ENCODE data around the gene CNNM2.

CNNM2 gene

DNA sequence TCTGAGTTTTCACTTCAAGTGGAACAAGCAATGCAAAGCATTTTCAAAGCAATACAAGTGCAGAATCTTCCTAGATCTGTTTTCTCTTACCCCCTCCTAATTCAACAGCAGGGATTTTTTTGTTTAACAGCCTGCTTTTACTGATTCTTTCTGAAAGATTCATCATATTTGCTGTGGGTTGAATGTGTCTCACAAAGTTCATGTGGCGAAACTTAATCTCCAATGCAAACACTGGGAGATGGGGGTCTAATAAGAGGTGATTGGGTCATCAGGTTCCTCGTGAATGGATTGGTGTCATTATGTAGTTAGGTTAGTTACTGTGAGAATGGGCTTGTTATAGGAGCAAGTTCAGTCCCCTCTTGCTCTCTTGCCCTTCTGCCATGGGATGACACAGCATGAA is 107.6 kb downstream of the CNNM2 start:
- no peak for DNase-seq (ENCODE audit: low read depth)
- no peak overlapping the region for H3K4me3 ChIP-seq (ENCODE audit: low read depth, low read length)
- TF ChIP-seq, protein P1, sequence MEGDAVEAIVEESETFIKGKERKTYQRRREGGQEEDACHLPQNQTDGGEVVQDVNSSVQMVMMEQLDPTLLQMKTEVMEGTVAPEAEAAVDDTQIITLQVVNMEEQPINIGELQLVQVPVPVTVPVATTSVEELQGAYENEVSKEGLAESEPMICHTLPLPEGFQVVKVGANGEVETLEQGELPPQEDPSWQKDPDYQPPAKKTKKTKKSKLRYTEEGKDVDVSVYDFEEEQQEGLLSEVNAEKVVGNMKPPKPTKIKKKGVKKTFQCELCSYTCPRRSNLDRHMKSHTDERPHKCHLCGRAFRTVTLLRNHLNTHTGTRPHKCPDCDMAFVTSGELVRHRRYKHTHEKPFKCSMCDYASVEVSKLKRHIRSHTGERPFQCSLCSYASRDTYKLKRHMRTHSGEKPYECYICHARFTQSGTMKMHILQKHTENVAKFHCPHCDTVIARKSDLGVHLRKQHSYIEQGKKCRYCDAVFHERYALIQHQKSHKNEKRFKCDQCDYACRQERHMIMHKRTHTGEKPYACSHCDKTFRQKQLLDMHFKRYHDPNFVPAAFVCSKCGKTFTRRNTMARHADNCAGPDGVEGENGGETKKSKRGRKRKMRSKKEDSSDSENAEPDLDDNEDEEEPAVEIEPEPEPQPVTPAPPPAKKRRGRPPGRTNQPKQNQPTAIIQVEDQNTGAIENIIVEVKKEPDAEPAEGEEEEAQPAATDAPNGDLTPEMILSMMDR (IDR thresholded peaks at IDR 0.05; ENCODE audit: low read depth, low read length, missing control alignments): no peak

DNA sequence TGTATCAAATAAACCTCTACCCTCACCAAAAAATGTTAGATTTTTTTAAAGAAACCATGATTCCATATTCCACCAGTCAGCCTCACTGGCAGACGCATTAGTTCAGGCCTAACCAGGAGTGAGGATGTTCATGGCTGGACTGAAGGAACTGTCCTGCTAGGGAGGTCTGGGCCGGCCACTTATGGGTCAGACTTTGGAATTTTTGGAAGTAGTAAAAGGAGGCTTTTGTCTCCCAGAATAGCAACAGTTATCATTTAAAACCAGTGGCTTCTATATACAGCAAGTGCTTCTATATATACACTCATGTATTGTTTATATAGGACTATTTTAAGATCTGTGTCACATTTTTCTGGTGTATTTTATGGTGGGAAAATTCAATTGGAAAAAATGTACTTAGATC is 120.5 kb downstream of the CNNM2 start:
- TF ChIP-seq, protein P1 (IDR thresholded peaks at IDR 0.05; ENCODE audit: low read depth, low read length, missing control alignments): no peak
- DNase-seq (ENCODE audit: low read depth): no peak

DNA sequence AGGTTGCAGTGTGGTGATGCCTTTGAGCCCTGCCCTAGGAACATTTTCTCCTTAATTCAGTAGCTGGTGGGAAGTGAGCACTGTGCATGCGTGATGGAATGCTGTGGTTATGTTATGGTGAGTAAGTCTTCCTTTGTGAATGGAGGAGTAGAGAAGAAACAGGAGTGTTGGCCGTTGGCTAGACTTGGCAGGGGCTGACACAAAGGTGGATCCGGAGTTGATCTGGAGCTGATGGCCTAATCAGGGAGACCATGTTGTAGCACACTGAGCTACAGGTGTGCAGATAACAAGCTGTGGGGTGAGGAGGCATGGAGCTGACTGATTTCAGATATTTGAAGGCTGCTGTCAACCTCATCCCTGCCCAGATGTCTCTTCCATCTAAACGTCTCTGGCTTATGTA is 122.3 kb downstream of the CNNM2 start:
- no peak for DNase-seq (ENCODE audit: low read depth)
- TF ChIP-seq, protein P1 (IDR thresholded peaks at IDR 0.05; ENCODE audit: low read depth, low read length, missing control alignments): no peak
- no peak overlapping the region for H3K4me3 ChIP-seq (ENCODE audit: low read depth, low read length)

More for the DNA sequence above, 120.5 kb downstream of the CNNM2 start:
- no peak overlapping the region for H3K4me3 ChIP-seq (ENCODE audit: low read depth, low read length)

DNA sequence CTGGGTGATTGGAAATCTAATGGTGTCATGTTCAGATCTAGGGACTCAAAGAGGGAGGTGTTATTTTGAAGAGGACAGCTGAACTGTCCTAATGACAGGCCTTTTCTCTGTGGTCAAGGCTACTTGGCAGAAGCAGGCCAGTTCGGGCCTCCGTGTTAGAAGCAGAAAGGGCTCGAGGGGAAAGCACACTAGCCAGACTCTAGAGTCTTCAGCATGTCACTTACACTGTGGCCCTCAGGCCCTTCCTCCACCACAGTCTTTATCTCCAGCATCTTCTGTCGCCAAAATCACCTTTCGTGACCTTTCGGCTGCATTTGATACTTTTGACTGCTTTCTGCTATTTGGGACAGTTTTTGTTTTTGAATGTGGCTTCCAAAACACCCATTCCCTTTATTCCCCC is 123.3 kb downstream of the CNNM2 start:
- DNase-seq (ENCODE audit: low read depth): no peak
- TF ChIP-seq, protein P1 (IDR thresholded peaks at IDR 0.05; ENCODE audit: low read depth, low read length, missing control alignments): no peak
- H3K4me3 ChIP-seq (ENCODE audit: low read depth, low read length): no peak overlapping the region

DNA sequence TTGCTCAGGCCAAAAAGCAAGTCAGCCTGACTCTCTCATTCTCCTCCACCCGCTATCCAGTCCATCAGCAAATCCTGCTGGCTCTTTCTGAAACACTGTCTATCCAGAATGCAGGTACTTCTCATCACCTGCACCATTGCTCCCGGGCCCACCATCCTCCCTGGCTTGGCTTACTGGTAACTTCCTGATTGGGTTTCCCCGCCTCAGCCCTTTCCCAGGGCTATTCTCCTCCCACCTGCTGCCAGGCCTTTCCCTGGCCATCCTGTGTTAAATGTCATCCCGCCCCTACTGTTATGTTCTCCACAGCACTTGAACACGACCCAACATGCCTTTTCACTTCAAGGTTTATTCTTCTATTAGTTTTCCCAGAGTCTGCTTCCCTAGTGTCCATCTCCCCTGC is 124.0 kb downstream of the CNNM2 start:
- no peak for DNase-seq (ENCODE audit: low read depth)
- TF ChIP-seq, protein P1 (IDR thresholded peaks at IDR 0.05; ENCODE audit: low read depth, low read length, missing control alignments): no peak
- H3K4me3 ChIP-seq (ENCODE audit: low read depth, low read length): no peak overlapping the region

DNA sequence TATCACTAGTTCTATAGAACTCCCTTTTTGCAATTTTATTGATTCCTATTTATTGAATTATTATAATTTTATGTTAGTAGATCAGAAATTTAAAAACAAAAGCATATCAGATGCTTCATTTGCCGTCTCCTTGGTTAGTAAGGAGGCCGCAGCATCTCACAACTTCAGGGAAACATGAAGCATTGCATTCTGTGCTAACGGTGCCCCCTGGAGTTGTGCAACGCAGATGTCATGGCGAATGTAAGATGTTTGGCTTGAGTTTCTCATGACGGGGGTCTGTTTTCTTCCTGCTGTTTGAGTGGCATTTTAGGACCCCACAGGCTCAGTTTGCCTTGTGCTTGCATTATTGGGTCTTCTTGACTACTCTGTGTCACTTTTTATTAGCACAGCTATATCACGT is 124.8 kb downstream of the CNNM2 start:
- DNase-seq (ENCODE audit: low read depth): no peak
- TF ChIP-seq, protein P1 (IDR thresholded peaks at IDR 0.05; ENCODE audit: low read depth, low read length, missing control alignments): no peak
- no peak overlapping the region for H3K4me3 ChIP-seq (ENCODE audit: low read depth, low read length)

DNA sequence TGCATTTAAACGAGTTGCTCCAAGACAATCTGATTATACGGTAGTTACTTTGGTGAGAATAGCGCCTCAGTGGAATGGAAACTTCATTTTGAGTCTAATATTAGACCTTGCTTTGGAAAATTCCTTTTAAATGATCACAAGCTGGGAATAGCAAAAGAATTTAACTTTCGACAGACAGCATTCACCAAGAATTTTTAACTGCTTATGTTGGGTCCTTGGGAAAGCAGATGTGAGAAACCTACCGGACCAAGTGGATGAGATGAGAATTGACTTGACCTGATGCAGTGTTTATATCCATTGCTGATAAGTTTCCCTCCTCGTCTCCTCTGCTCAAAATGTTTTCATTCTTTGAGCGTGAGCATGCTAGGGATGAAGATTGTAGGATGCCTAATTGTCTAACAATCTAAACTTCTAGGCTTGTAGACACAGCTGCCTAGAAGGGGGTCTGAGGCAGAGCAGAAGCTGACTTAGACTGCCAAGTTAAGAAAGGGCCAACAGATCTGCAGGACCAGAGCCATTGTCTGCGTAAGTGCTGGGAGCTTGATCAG is 126.9 kb downstream of the CNNM2 start:
- no peak overlapping the region for H3K4me3 ChIP-seq (ENCODE audit: low read depth, low read length)
- TF ChIP-seq, protein P1 (IDR thresholded peaks at IDR 0.05; ENCODE audit: low read depth, low read length, missing control alignments): no peak
- no peak for DNase-seq (ENCODE audit: low read depth)

Measured in GM12864 (cell line).